HFF-Myc (cell line): ENCODE results near the gene CA6.
"Not testable (repeated sequence)": the region's sequence is repeated elsewhere in the genome, so short reads cannot be mapped to it uniquely, and the experiment has no call there.

ENCODE experiments used
- DNase-seq: peaks from one replicate; pipeline ENCODE4 v3.0.0-alpha.2; 2011; ENCODE audit warnings: low read depth; ENCODE audit errors: extremely low read depth
- H3K4me3 ChIP-seq: replicated peaks from 2 replicates; pipeline ENCODE4 v1.5.1; 2011; ENCODE audit warnings: low read depth, mild to moderate bottlenecking, control low read depth, low read length
- CTCF ChIP-seq: IDR thresholded peaks from 2 replicates; pipeline ENCODE4 v1.5.1; 2012; ENCODE audit warnings: mild to moderate bottlenecking, low read depth, low read length, control low read depth; ENCODE audit errors: missing control alignments

Gene CA6

DNA sequence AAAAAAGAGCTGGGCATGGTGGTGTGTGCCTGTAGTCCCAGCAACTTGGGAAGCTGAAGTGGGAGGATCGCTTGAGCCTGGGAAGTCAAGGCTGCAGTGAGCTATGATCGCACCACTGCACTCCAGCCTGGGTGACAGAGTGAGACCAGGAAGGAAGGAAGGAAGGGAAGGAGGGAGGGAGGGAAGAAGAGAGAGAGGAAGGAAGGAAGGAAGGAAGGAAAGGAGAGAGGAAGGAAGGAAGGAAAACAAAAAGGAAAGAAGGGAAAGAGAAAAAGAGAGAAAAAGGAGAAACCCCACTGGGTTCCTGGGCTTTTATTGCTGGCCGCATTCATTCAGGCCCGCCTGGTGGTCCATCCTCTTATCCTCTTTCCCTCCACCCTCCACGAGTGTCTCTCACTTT is 70.8 kb downstream of the CA6 start:
- no peak overlapping the region for H3K4me3 ChIP-seq
- no peak for TF ChIP-seq CTCF
- no peak for DNase-seq

DNA sequence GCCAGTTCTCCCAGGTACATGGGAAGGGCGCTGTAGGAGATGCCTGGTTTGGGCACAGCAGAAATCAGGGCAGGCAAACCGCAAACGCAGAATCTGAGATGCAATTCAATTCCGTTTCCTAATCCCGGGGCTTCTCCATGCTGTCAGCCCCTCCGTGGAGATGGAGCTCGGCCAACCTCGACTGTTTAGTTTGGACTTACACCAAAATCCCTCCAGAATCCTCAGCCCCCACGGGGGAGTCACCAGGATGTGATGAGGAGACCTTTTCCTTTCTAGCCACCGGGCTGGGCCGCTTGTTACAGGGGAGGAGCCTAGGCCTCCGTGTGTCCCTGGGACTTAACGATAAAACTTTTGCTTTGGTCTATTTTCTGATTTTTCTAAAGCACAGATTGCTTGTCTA is 72.7 kb downstream of the CA6 start:
- TF ChIP-seq CTCF, result no peak
- DNase-seq, result no peak
- no peak overlapping the region for H3K4me3 ChIP-seq

GRCh38 chr1:9019896-9020295 is 74.2 kb downstream of the CA6 start:
- no peak for TF ChIP-seq CTCF

DNA sequence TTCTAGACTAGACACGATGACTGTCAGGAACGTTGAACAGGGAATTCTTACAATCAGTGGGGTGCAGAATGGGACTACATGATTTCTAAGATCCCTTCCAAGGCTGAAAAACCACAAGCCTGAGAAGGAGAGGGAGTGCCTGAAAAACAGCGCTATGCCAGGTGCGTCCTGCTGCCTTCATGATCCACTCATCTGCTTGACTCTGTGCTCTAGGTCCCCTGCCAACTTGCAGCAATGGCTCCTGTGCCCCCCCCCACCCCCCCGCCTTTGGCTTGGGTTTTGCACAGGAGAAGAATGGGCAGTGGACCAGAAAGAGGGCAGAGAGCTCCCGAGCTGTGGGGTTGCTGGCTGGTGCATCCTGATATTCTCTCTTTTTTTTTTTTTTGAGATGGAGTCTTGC is 74.6 kb downstream of the CA6 start:
- TF ChIP-seq CTCF, result no peak
- H3K4me3 ChIP-seq, result no peak overlapping the region
- DNase-seq, result no peak

More at GRCh38 chr1:9019896-9020295, 74.2 kb downstream of the CA6 start:
- no peak for DNase-seq
- H3K4me3 ChIP-seq, result no peak overlapping the region

DNA sequence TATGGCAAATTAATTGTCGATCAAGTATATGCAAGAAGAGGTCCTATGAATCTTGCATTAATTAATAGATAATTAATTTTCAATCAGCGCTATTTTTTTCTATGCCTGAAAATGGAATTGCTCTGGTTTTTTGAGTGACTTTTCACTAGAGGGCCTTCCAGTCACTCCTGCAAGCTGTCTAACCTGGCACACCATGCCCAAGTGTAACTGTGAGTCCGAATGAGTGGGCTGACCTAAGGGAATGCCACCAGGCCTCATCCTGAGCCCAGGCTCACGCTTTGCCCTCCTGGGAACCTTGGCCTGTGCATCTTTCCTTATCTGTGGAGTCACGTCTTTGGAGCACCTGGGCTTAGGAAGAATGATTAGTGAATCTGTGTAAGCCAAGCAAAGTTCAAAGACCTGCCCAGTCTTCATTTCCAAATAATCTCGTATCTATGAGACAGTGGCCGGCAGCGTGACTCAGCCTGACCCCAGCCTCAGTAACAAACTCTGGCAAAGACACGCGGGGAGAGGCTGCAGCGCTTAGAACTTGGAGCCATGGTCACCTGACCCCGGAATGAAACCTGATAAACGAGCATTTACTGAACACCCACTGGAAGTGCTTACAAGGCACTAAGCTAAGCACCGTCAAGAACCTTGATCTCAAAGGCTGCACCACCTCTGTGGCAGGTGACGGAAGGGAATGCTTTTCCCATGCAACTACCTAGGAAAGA is 76.5 kb downstream of the CA6 start:
- not testable (repeated sequence) for DNase-seq, H3K4me3 ChIP-seq

- no peak overlapping the region for H3K4me3 ChIP-seq
- TF ChIP-seq CTCF, result no peak
- DNase-seq, result no peak
Measured at GRCh38 chr1:9022773-9023172, 77.1 kb downstream of the CA6 start.
